ENCODE results near the gene FUOM. TPM values are rescaled to one million over a fixed set of nuclear protein-coding genes. Genes with fewer than 3 reads are reported as not detected.
A peak's percentile ranks its signal among the peaks of the same experiment; 100 is the strongest.

FUOM gene
- total RNA-seq, 1 donor from 2014 or later = 32.2 TPM

GRCh38 chr10:133336577-133337369 lies 21.0 kb downstream of the FUOM start, which contains the start of gene CALY:
TSS of gene CALY (minus strand) at chr10:133336896. CDS start at chr10:133328989, 7,907 bp downstream.
- no peak for DNase-seq (ENCODE audit: low spot score)
- Mint-ChIP-seq H3K27ac (ENCODE audit: unreplicated experiment) (no peak within 1 kb of the TSS), H3K27me3 (ENCODE audit: low read depth) (peaks cover 26% of the 10 kb centered on the region), H3K36me3 (ENCODE audit: low read depth) (no peaks in the 10 kb centered on the region), H3K9me3 (ENCODE audit: low read depth) (peaks cover 3% of the 10 kb centered on the region), H3K4me3 (ENCODE audit: unreplicated experiment) (peak within 1 kb of the TSS; percentile 70), H3K4me1 (ENCODE audit: low read depth) (peaks cover 3% of the 10 kb centered on the region)
- no peak for TF ChIP-seq CTCF (IDR thresholded peaks at IDR 0.05)

GRCh38 chr10:133336118-133336576 lies 21.7 kb downstream of the FUOM start:
- Mint-ChIP-seq H3K4me1 (ENCODE audit: low read depth) (peaks cover 3% of the 10 kb centered on the region), H3K36me3 (ENCODE audit: low read depth) (no peaks in the 10 kb centered on the region), H3K27me3 (ENCODE audit: low read depth) (peaks cover 22% of the 10 kb centered on the region), H3K4me3 (ENCODE audit: unreplicated experiment) (no peak overlapping the region), H3K27ac (ENCODE audit: unreplicated experiment) (no peak overlapping the region), H3K9me3 (ENCODE audit: low read depth) (no peaks in the 10 kb centered on the region)
- TF ChIP-seq CTCF (IDR thresholded peaks at IDR 0.05) = no peak
- peak; percentile 86 for DNase-seq (ENCODE audit: low spot score)

- DNase-seq (ENCODE audit: low spot score) = peak; percentile 86
- peaks cover 3% of the 10 kb centered on the region for H3K4me1 Mint-ChIP-seq (ENCODE audit: low read depth)
- peaks cover 22% of the 10 kb centered on the region for H3K27me3 Mint-ChIP-seq (ENCODE audit: low read depth)
- H3K36me3 Mint-ChIP-seq (ENCODE audit: low read depth) = no peaks in the 10 kb centered on the region
- no peak overlapping the region for H3K27ac Mint-ChIP-seq (ENCODE audit: unreplicated experiment)
- H3K4me3 Mint-ChIP-seq (ENCODE audit: unreplicated experiment) = peak overlapping the region; percentile 70
- no peaks in the 10 kb centered on the region for H3K9me3 Mint-ChIP-seq (ENCODE audit: low read depth)
- TF ChIP-seq CTCF (IDR thresholded peaks at IDR 0.05) = no peak
These were observed 22.3 kb downstream of the FUOM start for GRCh38 chr10:133335246-133336117.

- TF ChIP-seq CTCF (IDR thresholded peaks at IDR 0.05) = no peak
- Mint-ChIP-seq H3K36me3 (ENCODE audit: low read depth) (no peaks in the 10 kb centered on the region), H3K27ac (ENCODE audit: unreplicated experiment) (no peak overlapping the region), H3K4me1 (ENCODE audit: low read depth) (peaks cover 7% of the 10 kb centered on the region), H3K4me3 (ENCODE audit: unreplicated experiment) (peak overlapping the region; percentile 70), H3K9me3 (ENCODE audit: low read depth) (no peaks in the 10 kb centered on the region), H3K27me3 (ENCODE audit: low read depth) (peaks cover 22% of the 10 kb centered on the region)
- peak; percentile 94 for DNase-seq (ENCODE audit: low spot score)
These were observed 23.1 kb downstream of the FUOM start for GRCh38 chr10:133334503-133335245.
